NCI-H524 (cell line): ENCODE data around the gene ERMAP.

ENCODE experiments used
- DNase-seq, 2 experiments: peaks; one replicate each; lab custom pipeline; 2025; lab: John Stamatoyannopoulos, UW

ERMAP gene, protein sequence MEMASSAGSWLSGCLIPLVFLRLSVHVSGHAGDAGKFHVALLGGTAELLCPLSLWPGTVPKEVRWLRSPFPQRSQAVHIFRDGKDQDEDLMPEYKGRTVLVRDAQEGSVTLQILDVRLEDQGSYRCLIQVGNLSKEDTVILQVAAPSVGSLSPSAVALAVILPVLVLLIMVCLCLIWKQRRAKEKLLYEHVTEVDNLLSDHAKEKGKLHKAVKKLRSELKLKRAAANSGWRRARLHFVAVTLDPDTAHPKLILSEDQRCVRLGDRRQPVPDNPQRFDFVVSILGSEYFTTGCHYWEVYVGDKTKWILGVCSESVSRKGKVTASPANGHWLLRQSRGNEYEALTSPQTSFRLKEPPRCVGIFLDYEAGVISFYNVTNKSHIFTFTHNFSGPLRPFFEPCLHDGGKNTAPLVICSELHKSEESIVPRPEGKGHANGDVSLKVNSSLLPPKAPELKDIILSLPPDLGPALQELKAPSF

DNA sequence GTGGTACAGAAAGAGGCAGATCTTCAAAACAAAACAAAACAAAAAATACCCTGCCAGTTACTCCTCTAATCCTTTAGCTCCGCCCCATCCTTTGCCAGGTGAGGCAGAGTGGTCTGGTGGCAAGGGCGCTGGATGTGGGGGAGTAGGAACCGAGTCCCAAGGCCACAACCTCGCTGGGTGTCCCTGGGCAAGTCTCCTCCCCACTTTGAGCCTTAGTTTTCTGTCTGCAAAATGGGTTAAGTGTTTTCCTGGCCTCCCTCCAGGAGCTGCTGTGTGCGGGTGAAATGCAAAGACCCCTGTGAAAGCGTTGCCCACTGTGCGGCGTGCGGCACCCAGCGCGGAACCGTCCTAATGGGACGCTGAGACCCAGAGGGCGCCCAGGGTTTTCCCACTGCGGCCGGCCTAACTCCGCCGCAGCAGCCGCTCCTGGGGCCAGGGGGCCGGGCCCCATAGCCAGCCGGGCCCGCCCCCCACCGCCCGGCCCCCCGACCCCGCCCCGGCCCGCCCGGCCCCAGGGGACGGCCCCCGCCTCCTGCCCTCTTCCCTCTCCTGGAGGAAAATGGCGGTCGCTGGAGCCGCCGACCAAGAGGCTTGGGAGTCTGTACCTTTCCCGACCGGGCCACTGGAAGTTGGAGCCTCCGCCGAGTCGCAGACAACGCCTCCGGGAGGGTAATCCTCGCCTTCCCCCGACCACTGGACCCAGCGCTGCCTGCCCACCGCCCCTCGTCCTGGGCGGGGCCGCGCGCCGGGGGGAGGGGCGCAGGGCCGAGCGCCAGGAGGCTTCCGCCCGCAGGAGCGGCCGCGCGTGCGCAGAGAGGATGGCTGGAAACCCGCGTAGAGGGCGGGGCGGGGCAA lies at the start of gene ERMAP, which contains the start of gene SVBP:
Gene ERMAP, plus strand, starts transcription at position 538 of the 855 bp plus-strand sequence. CDS start 13,327 bp downstream, outside the sequence.
Gene SVBP, minus strand, starts transcription at position 813 of the 855 bp plus-strand sequence. CDS start 853 bp downstream, outside the sequence.
- peak; percentile 81 to 93 for DNase-seq

DNA sequence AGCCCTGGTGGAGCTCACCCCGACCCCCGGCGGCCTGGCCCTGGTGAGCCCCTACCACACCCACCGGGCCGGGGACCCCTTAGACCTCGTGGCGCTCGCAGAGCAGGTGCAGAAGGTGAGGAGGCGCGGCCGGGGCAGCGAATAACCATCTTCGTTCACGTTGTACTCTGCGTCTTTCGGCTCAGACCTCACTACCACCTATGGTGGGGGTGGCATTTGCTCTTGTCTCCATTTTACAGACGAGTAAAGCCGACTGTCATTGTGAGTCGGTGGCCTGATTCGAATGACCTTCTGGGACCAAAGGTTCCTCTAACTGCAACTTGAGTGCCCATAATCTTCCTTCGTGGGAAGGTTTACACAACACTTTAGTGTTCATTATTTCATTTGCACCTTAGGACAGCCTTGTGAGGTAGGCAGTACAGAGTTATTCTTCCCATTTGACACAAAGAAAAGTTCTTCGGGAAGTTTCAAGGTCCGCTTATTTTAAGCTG lies 49.4 kb upstream of the ERMAP start:
- DNase-seq: peak in 1 of 2 experiments; percentile 64

DNA sequence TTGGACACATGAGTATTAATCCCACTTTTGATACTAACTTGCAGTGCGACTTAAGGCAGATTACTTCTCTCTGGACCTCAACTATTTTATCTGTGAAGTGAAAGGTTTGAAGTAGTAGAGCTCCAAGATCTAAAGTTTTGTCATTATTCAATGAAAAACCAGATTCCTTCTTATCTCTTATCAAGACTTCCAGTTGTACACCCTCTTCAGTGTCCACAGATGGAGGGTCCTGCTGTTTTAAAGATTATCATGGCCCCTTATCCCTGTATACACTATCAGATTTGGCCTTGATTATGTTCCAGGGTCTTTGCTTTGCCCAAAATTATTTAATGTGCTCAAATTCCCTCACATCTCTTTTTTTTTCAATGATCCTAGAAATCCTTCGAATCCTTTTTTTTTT lies 48.8 kb upstream of the ERMAP start:
- DNase-seq: no peak

DNA sequence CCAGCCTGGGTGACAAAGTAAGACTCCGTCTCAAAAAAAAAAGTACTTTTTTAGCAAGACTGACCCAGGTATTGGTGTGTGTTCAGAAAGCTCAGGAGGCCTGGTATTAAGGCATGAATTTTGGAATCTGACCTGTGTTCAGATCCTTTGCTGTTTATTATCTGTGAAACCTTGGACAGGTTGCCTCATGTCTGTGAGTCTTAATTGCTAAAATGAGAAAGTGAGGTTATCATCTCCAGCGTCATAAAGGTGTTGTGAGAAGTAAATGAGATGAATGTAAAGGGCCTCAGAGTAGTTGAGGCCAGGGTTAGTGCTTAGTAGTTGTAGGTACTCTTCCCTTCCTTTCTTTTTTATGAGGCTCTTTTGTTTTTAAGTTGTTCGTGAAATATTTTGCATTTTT lies 47.1 kb upstream of the ERMAP start:
- DNase-seq: no peak

DNA sequence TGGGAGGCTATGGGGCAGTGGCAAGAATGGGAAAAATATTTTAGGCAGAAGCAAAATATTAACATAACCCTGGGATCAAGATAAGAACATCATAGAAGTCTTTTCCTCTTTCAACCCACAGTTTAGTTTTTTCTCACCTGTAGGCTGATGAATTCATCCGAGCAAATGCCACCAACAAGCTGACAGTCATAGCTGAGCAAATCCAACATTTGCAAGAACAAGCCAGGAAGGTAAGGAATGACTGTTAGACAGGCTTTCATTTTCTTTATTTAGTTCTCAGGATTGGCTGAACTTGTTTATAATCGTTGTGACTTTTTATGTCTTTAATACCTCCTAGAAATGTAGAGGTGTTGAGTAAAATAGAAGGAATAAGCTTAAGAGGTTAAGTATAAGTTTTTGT lies 43.5 kb upstream of the ERMAP start:
- no peak for DNase-seq

DNA sequence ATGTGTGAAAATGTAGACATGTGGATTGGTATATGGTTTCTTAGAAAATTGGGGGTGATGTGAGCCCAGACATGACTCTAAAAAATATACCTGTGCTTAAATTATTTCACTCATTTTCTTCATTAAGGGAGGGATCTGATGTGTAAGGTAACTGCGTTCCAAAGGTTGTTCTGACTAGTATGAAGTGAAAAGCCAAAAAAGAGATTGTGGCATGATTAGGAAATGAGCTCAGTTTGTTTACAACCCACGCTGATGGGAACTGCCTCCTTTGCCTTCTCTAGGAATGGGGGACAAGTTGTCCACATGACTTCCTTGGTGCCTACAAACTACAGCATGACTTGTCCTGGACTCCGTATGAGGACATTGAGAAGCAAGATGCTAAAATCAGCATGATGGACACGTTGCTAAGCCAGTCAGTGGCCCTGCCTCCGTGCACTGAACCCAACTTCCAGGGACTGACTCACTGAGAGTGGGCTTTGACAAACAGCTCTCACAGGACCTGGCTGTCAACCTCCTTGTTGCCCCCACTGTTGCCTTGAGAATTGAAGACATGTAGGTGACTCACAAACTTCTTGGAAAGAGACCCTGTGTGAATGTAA lies 41.9 kb upstream of the ERMAP start:
- no peak for DNase-seq

DNA sequence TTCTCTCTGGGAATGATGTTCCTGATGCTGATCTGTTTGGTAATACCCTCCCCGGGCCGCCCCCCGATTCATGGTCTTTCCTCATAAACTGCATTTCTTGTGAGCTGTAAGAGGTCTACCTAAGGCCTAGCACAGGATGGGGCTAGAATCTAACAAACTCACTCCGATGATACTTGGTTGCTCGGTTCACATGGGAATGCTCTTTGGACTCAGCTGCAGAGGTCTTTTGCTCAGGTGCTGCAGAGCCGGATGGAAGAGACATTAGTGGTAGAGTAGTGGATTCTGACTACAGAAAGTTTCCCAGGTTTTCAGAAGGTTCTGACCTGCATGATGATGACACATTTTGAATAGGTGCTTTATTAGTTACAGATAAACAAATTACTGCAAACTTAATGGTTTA lies 40.4 kb upstream of the ERMAP start:
- no peak for DNase-seq

DNA sequence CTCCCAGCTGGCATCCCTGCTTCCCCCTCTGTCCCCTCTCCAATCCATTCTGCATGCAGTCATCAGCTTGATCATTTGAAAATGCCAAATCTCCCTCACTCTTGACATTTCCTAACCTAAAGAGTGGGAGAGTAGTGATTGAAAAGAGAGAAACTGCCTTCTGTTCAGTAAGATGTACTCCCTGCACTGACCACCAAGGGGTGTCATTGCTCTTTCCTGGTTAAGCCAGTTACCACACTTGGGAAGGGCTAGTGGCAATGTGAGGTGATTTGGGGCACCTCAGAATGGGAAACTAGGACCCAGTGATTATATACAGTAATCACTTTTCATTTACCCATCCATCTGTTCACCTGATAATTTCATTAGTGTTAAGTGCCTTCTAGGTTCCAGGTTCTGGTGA lies 39.1 kb upstream of the ERMAP start:
- peak; percentile 40 to 84 for DNase-seq

DNA sequence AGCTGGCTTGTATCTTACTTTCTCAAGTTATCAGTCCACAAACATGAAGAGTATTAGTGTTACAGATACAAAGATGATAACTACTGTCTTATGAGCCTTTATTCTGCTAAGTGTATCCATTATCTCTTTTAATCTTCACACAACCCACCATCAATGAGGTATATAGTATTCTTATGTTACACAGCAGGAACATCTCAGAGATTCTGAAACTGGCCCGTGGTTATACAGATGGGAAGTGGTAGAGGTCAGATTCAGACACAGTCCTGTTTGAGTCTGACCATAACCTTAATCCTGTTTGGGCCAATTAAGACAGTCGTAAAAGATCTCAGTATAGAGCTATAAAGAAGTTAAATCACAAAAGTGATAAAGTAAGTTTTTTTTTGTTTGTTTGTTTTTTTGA lies 37.2 kb upstream of the ERMAP start:
- DNase-seq: no peak

DNA sequence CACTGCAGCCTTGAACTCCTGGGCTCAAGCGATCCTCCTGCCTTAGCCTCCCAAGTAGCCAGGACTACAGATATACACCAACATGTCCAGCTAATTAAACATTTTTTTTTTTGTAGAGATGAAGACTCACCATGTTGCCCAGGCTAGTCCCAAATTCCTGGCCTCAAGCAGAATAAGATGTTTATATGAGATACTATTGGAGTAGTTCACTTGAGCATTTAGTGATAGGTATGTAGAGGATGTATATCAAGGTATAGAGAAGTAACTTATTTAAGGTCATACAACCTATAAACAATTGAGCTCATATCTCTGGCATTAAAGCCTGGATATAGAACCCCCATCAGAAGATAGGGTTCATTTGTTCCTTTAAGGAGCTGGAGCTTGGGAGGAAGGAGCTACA lies 36.7 kb upstream of the ERMAP start:
- no peak for DNase-seq

DNA sequence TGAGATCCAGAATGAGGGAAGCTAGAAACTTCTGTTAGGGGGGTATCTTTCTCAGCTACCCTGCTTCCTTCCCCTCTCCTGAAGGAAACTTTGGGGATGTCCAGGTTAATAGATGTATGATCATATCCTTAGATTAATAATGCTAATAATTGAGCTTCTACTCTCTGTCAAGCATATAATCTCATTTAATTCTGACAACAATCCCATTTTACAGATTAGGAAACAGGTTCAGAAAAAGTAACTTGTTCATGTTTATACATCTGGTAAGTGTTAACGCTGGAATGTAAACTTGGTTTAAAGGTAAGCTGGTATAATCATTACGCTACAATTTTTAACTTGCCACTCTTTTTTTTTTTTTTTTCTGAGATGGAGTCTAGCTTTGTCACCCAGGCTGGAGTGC lies 33.8 kb upstream of the ERMAP start:
- DNase-seq: no peak

DNA sequence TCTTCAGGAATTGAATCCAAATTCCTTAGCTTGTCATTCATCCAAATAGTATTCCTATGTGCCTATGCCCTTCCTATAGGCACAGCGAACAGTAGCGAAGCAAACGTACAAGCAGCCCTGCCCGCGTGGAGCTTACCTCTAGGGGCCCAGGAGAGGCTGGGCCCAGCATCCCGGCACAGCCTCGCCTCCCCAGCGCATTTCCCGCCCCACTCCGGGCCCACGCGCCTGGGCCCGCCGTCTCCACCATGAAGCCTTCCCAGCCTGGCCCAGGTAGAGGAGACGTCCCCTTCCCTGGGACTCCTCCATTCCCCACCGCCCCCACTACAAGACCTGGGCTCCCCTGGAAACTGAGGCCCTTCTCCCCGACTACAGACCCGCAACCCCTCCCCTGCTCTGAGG lies 32.4 kb upstream of the ERMAP start:
- DNase-seq: no peak

DNA sequence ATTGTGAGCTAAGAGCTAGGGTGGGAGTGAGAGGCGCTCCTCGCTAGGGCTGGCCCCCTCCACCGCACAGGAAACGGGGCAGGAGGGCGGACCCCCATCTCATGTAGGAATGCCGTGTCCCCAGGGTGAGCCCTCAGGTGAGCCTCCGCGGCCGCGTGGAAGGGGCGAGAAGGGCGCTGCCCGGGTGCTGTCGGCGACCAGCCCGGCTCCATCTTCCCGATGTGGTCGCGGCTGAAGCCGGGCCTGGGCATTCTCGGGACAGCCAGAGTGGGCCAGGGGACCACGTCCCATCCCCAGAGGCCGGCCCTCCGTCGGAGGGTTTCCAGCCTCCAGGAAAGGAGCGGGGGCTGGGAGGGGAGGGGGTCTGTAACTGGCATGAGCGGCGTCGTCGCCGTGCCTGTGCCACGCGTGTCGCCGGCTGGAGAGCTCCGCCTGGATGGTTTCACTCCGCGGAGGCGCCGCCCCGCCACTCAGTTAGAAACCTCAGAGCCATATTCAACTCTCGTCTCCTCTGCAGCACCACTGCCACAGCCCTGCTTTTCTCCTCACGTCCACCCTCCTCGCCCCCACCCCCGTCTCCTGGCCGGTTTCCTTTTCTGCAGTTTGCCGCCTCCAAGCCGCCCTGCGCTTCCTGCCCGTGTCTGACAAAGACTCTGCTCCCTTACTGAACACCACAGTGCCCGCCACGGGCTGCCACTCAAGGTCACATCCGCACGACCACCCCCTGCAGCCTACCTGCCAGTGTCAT lies 31.8 kb upstream of the ERMAP start, which contains the start of gene TMEM269:
Gene TMEM269, plus strand, starts transcription at position 46 of the 748 bp plus-strand sequence. CDS start 4,903 bp downstream, outside the sequence.
- DNase-seq: no peak

DNA sequence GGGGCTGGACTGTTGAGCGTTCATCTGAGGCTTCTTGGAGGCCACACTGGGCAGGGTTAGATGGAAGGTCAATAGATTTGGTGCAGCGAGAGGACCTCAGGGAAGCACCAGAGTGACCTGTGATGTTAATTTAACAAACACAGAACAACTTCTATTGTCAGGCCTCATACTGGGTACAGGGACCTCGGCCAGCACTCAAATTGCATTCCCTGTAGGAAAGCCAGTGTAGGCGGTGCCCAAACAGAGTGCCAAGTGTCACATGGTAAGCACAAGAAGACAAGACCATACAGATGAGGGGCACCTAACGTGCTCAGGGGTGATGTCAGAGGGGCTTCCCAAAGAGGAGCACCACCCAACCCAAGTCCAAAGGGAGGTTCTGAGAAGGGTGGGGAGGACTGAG lies 30.8 kb upstream of the ERMAP start:
- no peak for DNase-seq

DNA sequence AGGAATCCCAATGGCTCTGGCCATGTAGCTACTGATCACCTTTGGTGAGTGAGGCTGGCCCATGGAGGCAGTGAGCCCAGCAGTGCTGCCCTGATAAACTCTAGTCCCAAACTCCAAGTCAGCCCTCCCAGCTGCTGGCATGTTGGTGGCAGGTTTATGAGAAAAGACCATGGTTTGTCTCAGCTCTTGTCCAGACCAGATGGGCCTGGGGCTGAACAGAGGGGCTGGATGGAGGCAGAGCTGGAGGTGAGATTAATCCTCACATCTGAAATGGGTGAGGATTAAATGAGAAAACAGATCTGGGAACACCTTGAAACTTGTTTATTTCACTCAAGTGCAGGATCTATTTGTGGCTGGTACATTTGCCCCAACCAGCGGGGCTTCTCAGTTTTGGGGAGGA lies 28.9 kb upstream of the ERMAP start:
- DNase-seq: peak; percentile 74 to 91

DNA sequence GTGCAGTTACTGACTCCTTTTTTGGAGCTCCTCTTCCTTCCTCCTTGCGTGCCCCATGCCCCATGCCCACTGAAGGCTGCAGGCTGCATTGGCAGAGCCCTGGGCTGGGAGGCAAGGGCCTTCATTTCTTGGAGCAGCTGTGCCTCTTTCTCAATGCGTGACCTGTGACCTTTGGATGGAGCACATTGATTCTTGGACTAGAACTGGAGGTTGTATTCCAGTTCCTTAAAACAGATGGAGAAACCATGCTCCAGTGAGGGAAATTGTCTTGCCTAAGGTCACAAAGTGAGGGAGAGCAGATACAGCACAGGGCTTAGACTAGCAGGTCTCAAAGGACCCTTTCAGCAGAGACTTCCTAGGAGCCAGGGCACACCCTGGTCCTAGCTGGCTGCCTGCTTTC lies 23.1 kb upstream of the ERMAP start:
- no peak for DNase-seq

DNA sequence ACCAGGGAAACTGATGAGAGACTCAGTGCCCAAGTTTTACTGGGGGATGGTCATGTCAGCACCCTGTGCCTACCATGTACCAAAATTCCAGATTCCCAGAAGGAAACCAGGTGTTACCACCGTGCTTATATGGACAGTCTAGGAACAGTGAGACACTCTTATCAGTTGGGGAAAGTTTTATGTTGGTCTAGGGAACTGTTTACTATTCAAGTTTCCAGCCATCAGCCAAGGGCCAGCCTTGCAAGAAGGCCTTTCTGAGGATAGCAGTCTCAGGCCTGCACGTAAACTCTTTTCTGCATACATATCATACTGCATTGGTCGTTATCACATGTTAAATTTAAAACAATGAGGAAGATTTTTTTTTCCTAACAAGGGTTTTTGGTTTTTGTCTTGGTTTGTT lies 19.5 kb upstream of the ERMAP start:
- DNase-seq: no peak

DNA sequence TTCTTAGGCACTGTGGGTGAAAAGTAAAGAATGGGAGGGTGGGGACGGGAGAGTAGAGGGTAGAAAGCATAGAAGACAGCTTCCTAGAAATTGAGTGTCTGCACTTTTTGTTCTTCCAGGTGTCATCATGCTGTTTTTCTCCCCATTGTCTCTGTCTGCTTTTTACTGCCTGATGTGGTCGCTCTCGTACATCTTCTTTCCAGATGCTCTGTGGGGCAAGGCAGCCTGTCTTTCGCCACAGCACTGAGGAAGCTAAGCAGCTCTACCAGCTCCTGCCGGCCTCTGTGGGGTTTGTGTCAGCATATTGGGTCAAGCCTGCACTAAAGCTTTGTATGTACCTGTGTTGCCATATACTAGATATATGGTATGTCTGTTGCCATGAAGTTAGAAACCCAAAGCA lies 18.9 kb upstream of the ERMAP start:
- no peak for DNase-seq

DNA sequence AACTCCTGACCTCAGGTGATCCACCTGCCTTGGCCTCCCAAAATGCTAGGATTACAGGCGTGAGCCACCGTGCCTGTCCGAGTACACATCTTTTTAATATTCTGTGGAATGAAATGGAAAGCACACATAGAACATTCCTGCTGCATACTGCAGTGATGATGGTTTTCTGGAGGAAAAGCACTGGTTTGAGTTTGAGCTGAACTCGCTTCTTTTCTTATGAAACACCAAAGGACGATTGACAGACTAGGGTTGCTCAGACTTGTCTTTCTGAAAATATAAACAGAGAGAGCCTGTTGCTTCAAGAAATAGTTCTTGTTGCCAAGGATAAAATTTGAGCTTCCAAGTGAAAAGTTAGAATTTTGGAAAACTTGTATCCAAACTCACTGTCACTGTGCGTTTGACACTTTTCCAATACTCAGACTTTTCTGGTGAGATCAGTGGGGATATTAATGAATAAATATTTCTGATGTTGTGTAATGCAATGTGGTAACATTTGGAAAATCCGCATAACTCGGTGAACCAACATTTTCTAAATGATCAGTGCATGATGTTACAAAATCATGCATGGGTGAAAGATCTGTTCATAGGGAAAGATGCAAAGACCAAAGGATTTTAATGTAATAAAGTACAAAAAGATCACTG lies 15.0 kb upstream of the ERMAP start:
- DNase-seq: no peak

DNA sequence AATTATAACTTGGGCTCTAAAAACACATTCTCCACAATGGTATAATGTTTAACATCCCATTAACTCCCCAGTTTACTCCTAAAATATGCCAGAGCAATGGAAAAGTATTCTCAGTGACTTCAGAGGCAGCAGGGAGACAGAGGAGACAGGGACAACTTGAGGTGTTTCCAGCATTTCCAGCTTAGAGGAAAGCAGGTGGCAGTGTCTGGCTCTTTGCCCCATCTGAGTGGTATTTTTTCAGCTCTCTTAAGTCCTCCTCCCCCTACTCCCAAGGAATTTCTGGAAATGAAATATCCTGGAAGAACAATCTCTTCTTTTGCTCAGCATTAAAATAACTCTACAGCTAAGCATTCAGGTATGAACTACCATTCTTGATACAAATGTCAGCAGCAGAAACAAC lies 10.8 kb upstream of the ERMAP start:
- DNase-seq: peak; percentile 37 to 49

DNA sequence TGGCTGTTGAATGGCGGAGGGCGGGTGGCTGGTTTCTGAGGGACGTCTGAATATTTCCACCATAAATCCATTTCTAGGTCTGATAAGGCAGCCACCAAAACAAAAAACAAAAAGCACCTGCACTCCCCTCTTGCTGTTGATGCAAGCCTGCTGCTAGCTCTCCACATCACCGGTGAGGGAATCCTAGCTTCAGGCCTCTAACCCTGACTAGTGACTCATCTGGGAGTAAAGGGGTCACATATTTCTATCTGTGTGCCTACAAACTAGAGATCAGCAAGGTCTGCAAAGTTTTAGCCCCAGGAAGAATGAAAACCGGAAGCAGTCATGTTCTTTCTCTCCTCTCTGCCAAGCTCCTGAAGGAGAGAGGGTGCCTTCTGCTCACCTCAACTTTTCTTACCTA lies 10.3 kb upstream of the ERMAP start:
- no peak for DNase-seq
